ENCODE results near the gene DNASE1L2.

The DNASE1L2 gene

GRCh38 chr16:2271848-2272461 lies 35.7 kb downstream of the DNASE1L2 start:
- DNase-seq, result no peak

- DNase-seq, result no peak
Observed at GRCh38 chr16:2273484-2273883, 37.2 kb downstream of the DNASE1L2 start.

GRCh38 chr16:2273931-2274330 lies 37.7 kb downstream of the DNASE1L2 start:
- DNase-seq, result no peak

- DNase-seq, result no peak
Observed at GRCh38 chr16:2275476-2276367, 39.5 kb downstream of the DNASE1L2 start.

- DNase-seq, result no peak
Observed at GRCh38 chr16:2276368-2277195, 40.3 kb downstream of the DNASE1L2 start.

- no peak for DNase-seq
Observed at GRCh38 chr16:2277466-2278271, 41.4 kb downstream of the DNASE1L2 start.

- DNase-seq, result no peak
Observed at GRCh38 chr16:2278272-2278608, 42.0 kb downstream of the DNASE1L2 start.

GRCh38 chr16:2278956-2279800 lies 42.9 kb downstream of the DNASE1L2 start:
- no peak for DNase-seq

GRCh38 chr16:2280461-2280860 lies 44.2 kb downstream of the DNASE1L2 start:
- DNase-seq, result no peak

GRCh38 chr16:2280981-2281542 lies 44.8 kb downstream of the DNASE1L2 start:
- no peak for DNase-seq

GRCh38 chr16:2282262-2282661 lies 46.0 kb downstream of the DNASE1L2 start:
- no peak for DNase-seq

- no peak for DNase-seq
Observed at GRCh38 chr16:2282866-2283555, 46.8 kb downstream of the DNASE1L2 start.

- no peak for DNase-seq
Observed at GRCh38 chr16:2284001-2284770, 47.9 kb downstream of the DNASE1L2 start.

- no peak for DNase-seq
Observed at GRCh38 chr16:2284797-2285576, 48.7 kb downstream of the DNASE1L2 start.

- DNase-seq, result no peak
Observed at GRCh38 chr16:2285731-2286191, 49.5 kb downstream of the DNASE1L2 start.

- DNase-seq, result no peak
Observed at GRCh38 chr16:2286550-2286949, 50.3 kb downstream of the DNASE1L2 start.

GRCh38 chr16:2287916-2288547 lies 51.8 kb downstream of the DNASE1L2 start:
- DNase-seq, result no peak

All from DMS79 treated with DMSO at 0.1 percent for 48 hours (cell line).